GM19452 (cell line): Measurements from ENCODE around the gene EPHA10.
"Not testable (repeated sequence)": the region's sequence is repeated elsewhere in the genome, so short reads cannot be mapped to it uniquely, and the experiment has no call there.

ENCODE experiments used
- ATAC-seq: cut with Tn5 transposase; IDR thresholded peaks from one replicate; pipeline ENCODE4 v1.9.1; 2021; ENCODE audit not compliant: unreplicated experiment

The EPHA10 gene

DNA sequence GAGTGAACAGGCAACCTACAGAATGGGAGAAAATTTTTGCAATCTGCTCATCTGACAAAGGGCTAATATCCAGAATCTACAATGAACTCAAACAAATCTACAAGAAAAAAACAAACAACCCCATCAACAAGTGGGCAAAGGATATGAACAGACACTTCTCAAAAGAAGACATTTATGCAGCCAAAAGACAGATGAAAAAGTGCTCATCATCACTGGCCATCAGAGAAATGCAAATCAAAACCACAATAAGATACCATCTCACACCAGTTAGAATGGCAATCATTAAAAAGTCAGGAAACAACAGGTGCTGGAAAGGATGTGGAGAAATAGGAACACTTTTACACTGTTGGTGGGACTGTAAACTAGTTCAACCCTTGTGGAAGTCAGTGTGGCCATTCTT is 6.5 kb upstream of the EPHA10 start:
- ATAC-seq: not testable (repeated sequence)

- ATAC-seq: no peak
Observed at GRCh38 chr1:37767488-37767887, 2.6 kb upstream of the EPHA10 start.

- ATAC-seq: no peak
Observed at GRCh38 chr1:37765916-37766664, 1.2 kb upstream of the EPHA10 start.

GRCh38 chr1:37764414-37764825 is 500 bp downstream of the EPHA10 start:
- no peak for ATAC-seq

DNA sequence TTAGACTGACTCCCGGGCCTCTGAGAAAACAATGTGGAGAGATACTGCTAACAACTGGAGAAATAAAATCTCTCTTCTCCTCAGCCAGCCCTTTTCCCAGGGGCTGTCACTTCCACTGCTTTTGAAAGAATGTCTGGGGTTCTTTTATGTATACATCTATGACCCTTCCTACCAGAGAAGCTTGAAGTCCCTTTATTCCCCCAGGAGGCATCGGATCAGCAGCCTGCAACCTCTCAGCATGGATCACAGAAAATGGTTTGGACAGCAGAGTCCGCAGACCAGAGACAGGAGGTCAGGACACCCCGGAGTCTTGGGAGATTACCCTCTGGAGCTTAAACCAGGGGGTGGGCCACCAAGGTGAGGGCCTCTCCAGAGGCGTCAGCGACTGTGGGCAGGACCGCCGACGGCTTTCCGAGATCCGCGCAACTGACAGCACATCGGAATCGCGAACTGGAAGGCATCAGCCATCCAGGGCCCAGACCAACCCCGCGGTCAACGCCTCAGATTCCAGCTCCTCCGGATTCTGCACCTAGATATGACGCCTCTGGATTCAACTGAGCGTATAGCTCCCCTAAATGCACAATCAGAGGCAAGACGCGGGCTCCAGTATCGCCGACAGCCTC is 1.0 kb downstream of the EPHA10 start:
- ATAC-seq: no peak

GRCh38 chr1:37762516-37762915 is 2.4 kb downstream of the EPHA10 start:
- ATAC-seq: no peak

DNA sequence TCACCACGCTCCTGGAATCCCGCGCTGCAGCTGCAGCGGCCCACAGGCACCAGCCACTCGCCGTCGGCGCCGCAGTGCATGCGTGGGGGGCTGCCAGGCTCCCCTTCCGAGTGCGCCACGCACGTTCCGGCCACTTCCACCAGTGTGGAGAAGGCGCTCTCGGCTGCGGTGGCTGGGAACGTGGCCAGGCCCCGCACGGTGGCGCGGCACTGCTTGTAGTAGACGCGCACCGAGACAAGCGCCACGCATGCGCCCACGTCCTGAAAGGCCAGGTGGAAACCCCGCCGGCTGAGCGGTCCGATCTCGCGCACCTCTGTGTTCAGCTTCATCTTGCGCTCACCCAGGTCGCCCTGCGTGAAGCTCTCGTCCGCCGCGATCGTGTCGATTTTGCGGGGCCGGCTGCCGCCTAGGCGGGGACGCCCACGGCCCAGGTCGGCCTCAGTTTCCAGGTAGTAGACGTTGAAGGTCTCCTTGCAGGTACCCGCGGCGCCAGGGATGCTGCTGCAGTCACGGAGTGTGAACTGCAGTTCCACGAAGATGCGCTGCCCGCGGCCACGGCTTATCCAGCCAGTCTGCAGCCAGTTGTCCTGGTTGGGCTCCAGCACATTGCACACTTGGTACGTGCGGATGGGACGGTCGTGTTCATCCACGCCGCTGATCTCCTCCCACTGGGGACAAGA is 3.4 kb downstream of the EPHA10 start:
- no peak for ATAC-seq

DNA sequence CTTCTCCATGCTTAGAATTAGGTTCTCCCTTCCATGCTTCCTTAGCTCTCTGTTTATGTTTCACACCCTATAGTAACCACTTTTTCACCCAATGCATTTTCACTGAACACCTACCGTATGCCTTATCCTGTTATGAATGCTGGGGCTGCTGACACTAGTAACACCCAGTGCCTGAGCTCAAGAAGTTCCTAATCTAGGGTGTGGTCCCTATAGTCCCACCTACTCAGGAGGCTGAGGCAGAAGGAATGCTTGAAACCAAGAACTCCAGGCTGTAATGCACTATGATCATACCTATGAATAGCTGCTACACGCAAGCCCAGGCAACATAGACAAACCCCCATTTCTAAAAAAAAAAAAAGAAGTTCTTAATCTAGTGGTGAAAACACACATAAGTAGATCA is 5.5 kb downstream of the EPHA10 start:
- ATAC-seq: no peak

- ATAC-seq: no peak
Observed at GRCh38 chr1:37755951-37756560, 8.9 kb downstream of the EPHA10 start.

- ATAC-seq: no peak
Observed at GRCh38 chr1:37755290-37755689, 9.6 kb downstream of the EPHA10 start.

- ATAC-seq: no peak
Observed at GRCh38 chr1:37753473-37754321, 11.2 kb downstream of the EPHA10 start.

GRCh38 chr1:37752583-37753471 is 12.1 kb downstream of the EPHA10 start:
- no peak for ATAC-seq

- no peak for ATAC-seq
Observed at GRCh38 chr1:37752213-37752582, 12.7 kb downstream of the EPHA10 start.

DNA sequence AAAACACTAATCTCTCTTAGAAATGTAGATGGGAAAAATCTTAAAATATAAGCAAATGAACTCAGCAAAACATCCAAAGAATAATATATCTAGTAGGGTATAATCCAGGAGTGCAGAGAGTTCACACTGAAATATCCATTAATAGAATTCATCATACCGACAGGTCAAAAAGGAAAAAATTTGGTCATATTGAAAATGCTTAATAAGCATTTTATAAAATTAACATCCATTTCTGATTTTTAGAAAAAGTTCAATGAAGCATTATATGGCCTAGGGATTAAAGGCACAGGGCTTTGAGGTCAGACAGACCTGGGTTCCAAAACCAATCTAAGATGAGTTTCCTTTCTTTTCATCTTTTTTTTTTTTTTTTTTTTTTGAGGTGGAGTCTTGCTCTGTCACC is 16.4 kb downstream of the EPHA10 start:
- ATAC-seq: no peak

DNA sequence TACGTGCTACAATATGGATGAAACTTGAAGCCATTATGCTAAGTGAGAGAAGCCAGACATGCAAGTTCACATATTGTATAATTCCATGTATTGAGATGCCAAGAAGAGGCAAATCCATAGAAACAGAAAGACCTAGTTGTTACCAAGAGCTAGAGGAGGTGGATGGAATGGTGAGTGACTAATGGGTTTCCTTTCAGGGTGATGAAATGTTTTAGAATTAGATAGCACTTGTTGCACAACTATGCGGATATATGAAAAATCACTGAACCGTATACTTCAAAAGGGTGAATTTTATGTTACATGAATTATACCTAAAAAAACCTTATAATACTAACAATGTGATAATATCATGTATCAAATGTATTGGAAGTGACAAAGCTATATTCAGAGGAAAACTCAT is 18.1 kb downstream of the EPHA10 start:
- no peak for ATAC-seq

DNA sequence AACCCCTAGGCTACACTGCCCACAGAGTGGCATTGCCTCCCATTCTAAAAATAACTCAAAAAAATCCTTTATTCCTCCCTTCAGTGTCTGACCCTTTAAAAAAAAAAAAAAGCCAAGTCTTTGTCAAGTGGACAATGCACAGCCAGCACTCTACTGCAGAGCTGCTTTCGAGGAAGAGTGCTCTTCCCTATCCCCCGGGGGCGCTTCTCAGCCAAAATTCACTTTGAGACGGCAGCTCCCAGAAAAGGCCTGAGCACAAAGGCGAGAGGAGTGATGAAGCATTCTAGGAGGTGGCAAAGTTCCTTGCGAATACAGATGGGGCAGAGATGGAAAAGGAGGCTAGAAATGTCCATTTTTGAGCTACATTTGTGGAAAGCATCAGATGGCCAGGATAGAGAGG is 23.3 kb downstream of the EPHA10 start:
- ATAC-seq: no peak

DNA sequence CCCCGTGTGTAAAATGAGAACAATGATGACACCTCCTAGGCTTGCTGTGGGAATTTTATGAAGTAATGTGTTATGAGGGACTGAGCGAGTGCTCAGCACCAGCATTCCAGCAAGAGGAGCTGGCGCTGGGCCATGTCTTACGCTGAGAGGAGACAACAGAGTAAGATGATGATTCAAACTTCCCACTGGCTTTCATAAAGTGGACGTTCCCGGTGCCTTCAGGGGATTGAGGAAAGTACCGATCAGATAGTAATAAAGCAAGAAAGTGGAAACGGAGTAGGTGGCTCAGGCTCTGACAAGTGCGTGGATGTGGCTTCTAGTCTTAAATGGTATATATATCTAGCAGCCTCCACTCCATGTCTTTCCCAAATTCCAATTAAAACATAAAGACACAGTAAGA is 23.8 kb downstream of the EPHA10 start:
- ATAC-seq: no peak

- ATAC-seq: no peak
Observed at GRCh38 chr1:37739222-37739621, 25.7 kb downstream of the EPHA10 start.

GRCh38 chr1:37738619-37739018 is 26.3 kb downstream of the EPHA10 start:
- not testable (repeated sequence) for ATAC-seq

DNA sequence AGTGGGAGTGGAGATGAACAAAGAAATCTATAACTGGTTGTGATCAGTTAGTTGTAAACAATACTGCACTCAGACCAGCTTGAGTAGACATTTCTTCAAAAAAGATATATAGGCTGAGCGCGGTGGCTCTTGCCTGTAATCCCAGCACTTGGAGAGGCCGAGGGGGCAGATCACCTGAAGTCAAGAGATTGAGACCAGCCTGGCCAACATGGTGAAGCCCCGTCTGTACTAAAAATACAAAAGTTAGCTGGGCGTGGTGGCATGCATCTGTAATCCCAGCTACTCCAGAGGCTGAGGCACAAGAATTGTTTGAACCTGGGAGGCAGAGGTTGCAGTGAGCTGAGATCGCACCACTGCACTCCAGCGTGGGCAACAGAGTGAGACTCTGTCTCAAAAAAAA is 26.9 kb downstream of the EPHA10 start:
- not testable (repeated sequence) for ATAC-seq
